Measurements from ENCODE around the gene TAS2R60. TPM values are rescaled to one million over a fixed set of nuclear protein-coding genes. Genes with fewer than 3 reads are reported as not detected.

TAS2R60 gene
- total RNA-seq (2022; extraction: Qiagen RNA extraction; ENCODE audit: low read depth), result not detected in 5 replicates

GRCh38 chr7:143443153-143443552 lies at the start of gene TAS2R60:
Gene TAS2R60, plus strand, starts transcription at chr7:143443453. Its CDS starts 0 bp downstream, at chr7:143443453.

GRCh38 chr7:143408686-143409561 lies 34.3 kb upstream of the TAS2R60 start, which contains the start of gene EPHA1:
Gene EPHA1, minus strand, starts transcription at chr7:143408856. Its CDS starts 51 bp downstream, at chr7:143408805.

GRCh38 chr7:143477501-143478150 lies 34.4 kb downstream of the TAS2R60 start, which contains the start of gene TAS2R41:
Gene TAS2R41, plus strand, starts transcription at chr7:143477873. Its CDS starts 0 bp downstream, at chr7:143477873.

Other genes starting within 250 kb of the TAS2R60 start
- gene TAS2R40, start 221.4 kb upstream of the TAS2R60 start, total RNA-seq (2022; extraction: Qiagen RNA extraction; ENCODE audit: low read depth), result not detected in 5 replicates
- 103 to 121 TPM (median 114 TPM) in 5 replicates for gene GSTK1, start 180.0 kb upstream of the TAS2R60 start, total RNA-seq (2022; extraction: Qiagen RNA extraction; ENCODE audit: low read depth)
- gene TMEM139, start 158.5 kb upstream of the TAS2R60 start, total RNA-seq (2022; extraction: Qiagen RNA extraction; ENCODE audit: low read depth), result 0.48 to 1.5 TPM (median 1.0 TPM) in 5 replicates
- 17.2 to 22.5 TPM (median 19.8 TPM) in 5 replicates for gene CASP2, start 155.1 kb upstream of the TAS2R60 start, total RNA-seq (2022; extraction: Qiagen RNA extraction; ENCODE audit: low read depth)
- gene CLCN1, start 127.3 kb upstream of the TAS2R60 start, total RNA-seq (2022; extraction: Qiagen RNA extraction; ENCODE audit: low read depth), result 0.06 to 0.08 TPM in 2 of 5 replicates, not detected in the others
- 0.20 to 0.62 TPM (median 0.46 TPM) in 5 replicates for gene FAM131B, start 80.7 kb upstream of the TAS2R60 start, total RNA-seq (2022; extraction: Qiagen RNA extraction; ENCODE audit: low read depth)
- 131 to 203 TPM (median 178 TPM) in 5 replicates for gene ZYX, start 62.1 kb upstream of the TAS2R60 start, total RNA-seq (2022; extraction: Qiagen RNA extraction; ENCODE audit: low read depth)
- gene EPHA1, start 34.6 kb upstream of the TAS2R60 start, total RNA-seq (2022; extraction: Qiagen RNA extraction; ENCODE audit: low read depth), result 0.29 TPM in 1 of 5 replicates, not detected in the others
- gene TAS2R41, start 34.4 kb downstream of the TAS2R60 start, total RNA-seq (2022; extraction: Qiagen RNA extraction; ENCODE audit: low read depth), result not detected in 5 replicates
- not detected in 5 replicates for gene CTAGE15, start 128.3 kb downstream of the TAS2R60 start, total RNA-seq (2022; extraction: Qiagen RNA extraction; ENCODE audit: low read depth)
- gene TCAF2, start 177.5 kb downstream of the TAS2R60 start, total RNA-seq (2022; extraction: Qiagen RNA extraction; ENCODE audit: low read depth), result 0.27 to 0.75 TPM (median 0.53 TPM) in 5 replicates

Data from A549 treated with ZK216348 at 1 μM for 4 hours (cell line).